ENCODE measurements around the gene PRDM5. TPM values are rescaled to one million over a fixed set of nuclear protein-coding genes. Genes with fewer than 3 reads are reported as not detected.
A peak's percentile ranks its signal among the peaks of the same experiment; 100 is the strongest.

Gene PRDM5
- total RNA-seq, 2 donors from 2014 or later: 9.9 to 18.9 TPM

- TF ChIP-seq CTCF (IDR thresholded peaks at IDR 0.05) (no peak), POLR2A (IDR thresholded peaks at IDR 0.05) (no peak), POLR2AphosphoS5 (IDR thresholded peaks at IDR 0.05) (no peak)
- no peaks in the 10 kb centered on the region for H3K4me1 ChIP-seq (replicated peaks)
- no peaks in the 10 kb centered on the region for H3K27me3 ChIP-seq (replicated peaks; ENCODE audit: insufficient read depth)
- 81% methylated on average over 3 of the region's 3 CpGs for WGBS
- H3K36me3 ChIP-seq: no peaks in the 10 kb centered on the region
- DNase-seq (ENCODE audit: low spot score): no peak
- intact Hi-C loops (cut with DNase I): no loop called here
- no peak overlapping the region for H3K27ac ChIP-seq
- H3K9me3 ChIP-seq: no peaks in the 10 kb centered on the region
- H3K4me3 ChIP-seq: no peak overlapping the region
Observed at GRCh38 chr4:120723105-120723504, 199.4 kb downstream of the PRDM5 start.

GRCh38 chr4:120722655-120723054, 199.9 kb downstream of the PRDM5 start:
- WGBS: 97% methylated on average over 7 of the region's 7 CpGs
- Histone ChIP-seq H3K9me3 (no peaks in the 10 kb centered on the region), H3K4me3 (no peak overlapping the region), H3K27me3 (replicated peaks; ENCODE audit: insufficient read depth) (no peaks in the 10 kb centered on the region), H3K4me1 (replicated peaks) (no peaks in the 10 kb centered on the region), H3K36me3 (no peaks in the 10 kb centered on the region), H3K27ac (no peak overlapping the region)
- DNase-seq (ENCODE audit: low spot score): no peak
- intact Hi-C loops (cut with DNase I): no loop called here
- TF ChIP-seq POLR2A (IDR thresholded peaks at IDR 0.05) (no peak), CTCF (IDR thresholded peaks at IDR 0.05) (no peak), POLR2AphosphoS5 (IDR thresholded peaks at IDR 0.05) (no peak)

- H3K4me3 ChIP-seq: no peak overlapping the region
- no peaks in the 10 kb centered on the region for H3K9me3 ChIP-seq
- DNase-seq (ENCODE audit: low spot score): no peak
- H3K36me3 ChIP-seq: no peaks in the 10 kb centered on the region
- TF ChIP-seq CTCF (IDR thresholded peaks at IDR 0.05) (no peak), POLR2AphosphoS5 (IDR thresholded peaks at IDR 0.05) (no peak), POLR2A (IDR thresholded peaks at IDR 0.05) (no peak)
- H3K27me3 ChIP-seq (replicated peaks; ENCODE audit: insufficient read depth): no peaks in the 10 kb centered on the region
- no peaks in the 10 kb centered on the region for H3K4me1 ChIP-seq (replicated peaks)
- WGBS: 91% methylated on average over 5 of the region's 5 CpGs
- intact Hi-C loops (cut with DNase I): no loop called here
- H3K27ac ChIP-seq: no peak overlapping the region
Observed at GRCh38 chr4:120720354-120720934, 202.1 kb downstream of the PRDM5 start.

GRCh38 chr4:120718979-120719566, 203.5 kb downstream of the PRDM5 start:
- H3K9me3 ChIP-seq: no peaks in the 10 kb centered on the region
- 48% methylated on average over 5 of the region's 5 CpGs for WGBS
- no peaks in the 10 kb centered on the region for H3K4me1 ChIP-seq (replicated peaks)
- TF ChIP-seq CTCF (IDR thresholded peaks at IDR 0.05) (peak in 3 of 4 experiments; percentile 28 to 49 (median 36)), POLR2A (IDR thresholded peaks at IDR 0.05) (no peak)
- H3K4me3 ChIP-seq: no peak overlapping the region
- DNase-seq (ENCODE audit: low spot score): no peak
- no peaks in the 10 kb centered on the region for H3K27me3 ChIP-seq (replicated peaks; ENCODE audit: insufficient read depth)
- no peak overlapping the region for H3K27ac ChIP-seq
- intact Hi-C loops (cut with DNase I): loop anchor here (5.0 kb wide), 1 partner anchor 378 kb away; no protein-coding TSS in a partner anchor
- H3K36me3 ChIP-seq: no peaks in the 10 kb centered on the region

GRCh38 chr4:120716346-120716745, 206.2 kb downstream of the PRDM5 start:
- Histone ChIP-seq H3K27me3 (replicated peaks; ENCODE audit: insufficient read depth) (no peaks in the 10 kb centered on the region), H3K27ac (no peak overlapping the region), H3K36me3 (no peaks in the 10 kb centered on the region), H3K4me3 (no peak overlapping the region), H3K4me1 (replicated peaks) (no peaks in the 10 kb centered on the region), H3K9me3 (no peaks in the 10 kb centered on the region)
- 82% methylated on average over 1 of the region's 1 CpG for WGBS
- TF ChIP-seq CTCF (IDR thresholded peaks at IDR 0.05) (no peak), POLR2A (IDR thresholded peaks at IDR 0.05) (no peak), POLR2AphosphoS5 (IDR thresholded peaks at IDR 0.05) (no peak)
- DNase-seq (ENCODE audit: low spot score): no peak
- intact Hi-C loops (cut with DNase I): loop anchor here (5.0 kb wide), 1 partner anchor 381 kb away; no protein-coding TSS in a partner anchor

Measured in prostate gland (tissue), 2 donors.